Retinal pigment epithelial cell (primary cell): ENCODE measurements around the gene SPRY2.
A peak's percentile ranks its signal among the peaks of the same experiment; 100 is the strongest.

Source experiments
- DNase-seq: peaks from one replicate; pipeline ENCODE4 v3.0.0-alpha.2; 2010; ENCODE audit warnings: low read depth
- H3K4me3 ChIP-seq: 2 replicates; pipeline ENCODE4 v1.5.1; 2011; ENCODE audit warnings: mild to moderate bottlenecking, low read length, control low read depth, moderate library complexity
- CTCF ChIP-seq: conservative IDR thresholded peaks from 2 replicates; pipeline ENCODE4 v1.5.1; 2011; ENCODE audit warnings: low read depth, low read length, control low read depth, inconsistent platforms

The SPRY2 gene

DNA sequence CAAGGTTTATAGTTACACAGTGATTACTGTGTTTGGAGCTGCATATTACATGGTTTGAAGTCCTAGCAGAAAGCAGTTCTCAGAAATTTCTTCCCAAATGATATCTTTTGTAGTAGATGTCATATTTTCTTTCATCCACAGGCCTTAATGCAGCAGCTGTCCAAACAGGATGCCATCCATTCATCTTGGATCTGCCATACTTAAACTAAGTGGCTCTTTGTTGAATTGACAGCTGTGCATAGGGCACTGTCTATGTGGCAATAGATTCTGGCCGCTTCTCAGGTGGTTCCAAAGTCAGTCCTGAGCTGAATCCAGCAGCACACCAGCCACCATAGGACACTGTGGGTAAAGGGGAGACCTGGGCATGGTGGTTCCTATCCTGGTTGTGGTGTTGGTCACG, 41.6 kb upstream of the SPRY2 start:
- no peak overlapping the region for H3K4me3 ChIP-seq
- no peak for TF ChIP-seq CTCF

DNA sequence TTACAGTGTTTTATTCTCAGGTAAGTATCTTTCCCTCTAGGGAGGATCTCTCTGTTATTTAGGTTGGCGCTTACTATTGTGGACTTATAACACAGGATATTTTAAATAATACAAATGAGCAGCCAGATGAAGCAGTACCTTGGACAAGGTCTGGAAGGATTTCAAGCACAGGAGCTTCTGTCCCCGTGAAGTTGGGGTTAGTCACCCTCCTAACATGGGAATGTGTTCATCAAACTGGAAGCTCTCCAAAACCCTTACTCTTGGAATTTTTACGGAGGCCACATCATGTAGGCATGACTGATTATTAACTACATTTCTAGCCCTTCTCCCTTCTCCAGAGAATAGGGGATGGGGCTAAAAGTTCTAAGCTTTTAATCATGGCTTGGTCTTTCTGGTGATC, 38.3 kb upstream of the SPRY2 start:
- H3K4me3 ChIP-seq = no peak overlapping the region
- TF ChIP-seq CTCF = no peak
- peak; percentile 17 for DNase-seq

More for the DNA sequence above, 41.6 kb upstream of the SPRY2 start:
- DNase-seq = no peak

DNA sequence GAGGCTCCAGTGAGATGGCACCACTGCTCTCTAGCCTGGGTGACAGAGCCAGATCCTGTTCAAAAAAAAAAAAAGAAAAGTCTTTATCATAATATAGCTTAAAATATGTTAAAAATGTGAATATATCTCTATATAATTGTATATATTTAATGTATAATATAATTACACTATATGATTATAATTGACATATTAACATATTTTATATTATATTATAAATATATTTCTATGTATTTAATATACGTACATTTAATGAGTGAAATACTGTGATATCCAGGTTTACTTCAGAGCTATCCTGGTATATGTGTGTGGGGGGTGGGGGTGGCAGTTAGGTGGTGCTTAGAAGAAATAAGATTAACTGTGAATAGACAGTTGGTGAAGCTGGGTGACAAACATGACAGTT, 35.6 kb upstream of the SPRY2 start:
- TF ChIP-seq CTCF = no peak
- H3K4me3 ChIP-seq = no peak overlapping the region
- DNase-seq = no peak

GRCh38 chr13:80374901-80375300, 34.0 kb upstream of the SPRY2 start:
- no peak for DNase-seq
- H3K4me3 ChIP-seq = no peak overlapping the region
- no peak for TF ChIP-seq CTCF

- no peak overlapping the region for H3K4me3 ChIP-seq
- no peak for DNase-seq
- TF ChIP-seq CTCF = no peak
Measured at GRCh38 chr13:80374444-80374843, 33.5 kb upstream of the SPRY2 start.

- no peak for TF ChIP-seq CTCF
- H3K4me3 ChIP-seq = no peak overlapping the region
- DNase-seq = no peak
Measured at GRCh38 chr13:80371840-80372509, 31.0 kb upstream of the SPRY2 start.

- DNase-seq = no peak
- H3K4me3 ChIP-seq = no peak overlapping the region
- no peak for TF ChIP-seq CTCF
Measured at GRCh38 chr13:80367473-80367872, 26.5 kb upstream of the SPRY2 start.
